ENCODE measurements around the gene WIPI1. TPM values are rescaled to one million over a fixed set of nuclear protein-coding genes. Genes with fewer than 3 reads are reported as not detected.

WIPI1 gene
- total and polyA plus RNA-seq, 10 of the 15 experiments (the other 5 are each of a cell fraction or from before 2014, with no cell fraction given) = 6.5 to 44.5 (median 26.2) TPM

DNA sequence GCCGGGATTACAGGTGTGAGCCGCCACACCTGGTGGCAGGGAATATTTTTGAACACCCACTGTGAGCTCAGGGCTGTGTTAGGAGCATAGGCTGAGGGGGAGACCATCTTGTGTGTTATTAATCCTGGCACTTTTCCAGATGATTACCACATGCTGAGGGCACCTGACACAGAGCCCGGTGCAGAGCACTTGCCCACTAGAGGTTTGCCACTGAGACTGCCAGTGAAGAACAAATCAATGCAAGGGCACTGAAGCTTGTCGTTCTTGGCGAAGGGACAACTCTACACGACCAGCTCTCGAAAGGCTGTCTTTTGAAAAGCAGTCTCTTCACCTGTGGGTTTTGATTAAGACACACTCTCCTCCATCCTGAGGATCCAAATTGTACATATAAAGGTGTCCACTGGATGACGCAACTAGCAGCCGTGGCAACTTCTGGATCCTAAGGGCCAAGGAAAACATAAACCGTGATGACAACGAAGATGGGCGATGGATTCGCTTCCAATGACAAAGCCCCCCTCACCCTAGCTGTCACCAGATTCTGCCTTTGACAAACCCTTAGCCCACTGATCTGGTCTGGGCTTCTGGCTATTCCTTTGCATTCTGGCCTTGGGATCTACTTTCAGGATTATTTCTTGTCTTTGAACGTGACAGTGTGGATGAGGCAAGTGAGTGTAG, 28.7 kb downstream of the WIPI1 start:
- H3K36me3 ChIP-seq (ENCODE audit: control insufficient read depth in 2 of 2, insufficient read depth in 2 of 2, low read length in 1 of 2) = peaks cover 5 to 12% of the 10 kb centered on the region in 2 experiments; a peak in 3 of 4 replicates
- H3K27ac ChIP-seq (ENCODE audit: control insufficient read depth, insufficient read depth) = no peak overlapping the region
- no peak overlapping the region for H3K4me2 ChIP-seq (ENCODE audit: control insufficient read depth, insufficient read depth)
- in situ Hi-C loops (cut with MboI) = no loop called here
- TF ChIP-seq TAF1 (IDR thresholded peaks at IDR 0.05; ENCODE audit: borderline replicate concordance, low read depth, low read length) (no peak), CBX5 (IDR thresholded peaks at IDR 0.05; ENCODE audit: low read depth) (no peak), NFYA (IDR thresholded peaks at IDR 0.05; ENCODE audit: borderline replicate concordance, low read depth, low read length) (no peak), NFYB (IDR thresholded peaks at IDR 0.05; ENCODE audit: insufficient read depth, low read depth, low read length) (no peak), SREBF1 (IDR thresholded peaks at IDR 0.05; ENCODE audit: low read length) (no peak), IKZF1 (conservative IDR thresholded peaks at IDR 0.05) (no peak)
- SMC1A ChIA-PET (ENCODE audit: uncharacterized antibody, unreplicated experiment) = no interaction called here
- no peak overlapping the region for H2AFZ ChIP-seq (ENCODE audit: control insufficient read depth, low read depth, low read length)
- H3K9me3 ChIP-seq (replicated peaks; ENCODE audit: control insufficient read depth, insufficient read depth, low read length) = no peaks in the 10 kb centered on the region
- intact Hi-C loops (cut with micrococcal nuclease; ENCODE audit: unreplicated experiment) = no loop called here
- ATAC-seq = no peak
- DNase-seq (ENCODE audit: low read depth, low spot score) = no peak
- H3K9ac ChIP-seq (ENCODE audit: control insufficient read depth, insufficient read depth, low read length) = no peak overlapping the region
- CTCF ChIA-PET = interaction anchor here (1.3 to 1.8 kb wide), 2 partner anchors 165 to 256 kb away, joined by 3 read pairs; no protein-coding TSS in a partner anchor
- H3K4me3 ChIP-seq = no peak overlapping the region
- H3K79me2 ChIP-seq (ENCODE audit: control insufficient read depth, insufficient read depth, low read length) = no peaks in the 10 kb centered on the region
- FAIRE-seq = no peak
- BruUV-seq (replicated peaks) = TSS peak; percentile 36
- H4K20me1 ChIP-seq (ENCODE audit: control insufficient read depth, insufficient read depth) = no peaks in the 10 kb centered on the region
- no peaks in the 10 kb centered on the region for H3K4me1 ChIP-seq (ENCODE audit: control insufficient read depth, insufficient read depth, low read length)
- RAD21 ChIA-PET (ENCODE audit: unreplicated experiment) = interaction anchor here (1.6 kb wide), 1 partner anchor 30 kb away, joined by 4 read pairs; no protein-coding TSS in a partner anchor
- POLR2A ChIA-PET = no interaction called here
- H3K27me3 ChIP-seq (replicated peaks in 1 of 2; ENCODE audit: control insufficient read depth in 2 of 2, insufficient read depth in 2 of 2, low read length in 1 of 2) = no peaks in the 10 kb centered on the region
- WGBS (ENCODE audit: insufficient coverage, insufficient replicate concordance, low lambda C conversion rate, missing lambda C conversion rate) = 94% methylated on average over 14 of the region's 14 CpGs

DNA sequence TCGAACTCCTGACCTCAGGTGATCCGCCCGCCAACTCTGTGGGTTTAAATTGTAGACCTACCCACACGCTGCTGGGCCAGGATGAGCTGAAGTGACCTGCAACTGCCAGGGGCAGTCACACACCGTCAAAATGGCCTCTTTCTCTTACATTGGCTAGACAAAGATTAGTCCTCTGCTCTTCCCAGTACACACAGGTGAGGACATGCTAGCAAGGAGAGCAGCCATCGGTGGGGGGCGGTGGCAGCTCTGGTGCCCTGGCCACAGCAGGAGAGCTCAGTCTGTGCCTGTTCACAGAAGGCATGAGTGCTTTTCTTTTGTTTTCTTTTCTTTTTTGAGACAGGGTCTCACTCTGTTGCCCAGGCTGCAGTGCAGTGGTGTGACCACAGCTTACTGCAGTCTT, 29.7 kb downstream of the WIPI1 start:
- ChIA-PET SMC1A (ENCODE audit: uncharacterized antibody, unreplicated experiment) (no interaction called here), POLR2A (interaction anchor here (0.6 kb wide), 1 partner anchor 39 kb away, joined by 3 read pairs; no protein-coding TSS in a partner anchor), RAD21 (ENCODE audit: unreplicated experiment) (interaction anchor here (1.6 kb wide), 1 partner anchor 29 kb away, joined by 4 read pairs; no protein-coding TSS in a partner anchor), CTCF (interaction anchor here (0.8 to 3.1 kb wide), 3 partner anchors 9 to 255 kb away, joined by 3 to 11 read pairs (median 3); no protein-coding TSS in a partner anchor)
- Histone ChIP-seq H3K27ac (ENCODE audit: control insufficient read depth, insufficient read depth) (no peak overlapping the region), H3K4me2 (ENCODE audit: control insufficient read depth, insufficient read depth) (no peak overlapping the region), H3K27me3 (replicated peaks in 1 of 2; ENCODE audit: control insufficient read depth in 2 of 2, insufficient read depth in 2 of 2, low read length in 1 of 2) (no peaks in the 10 kb centered on the region), H4K20me1 (ENCODE audit: control insufficient read depth, insufficient read depth) (no peaks in the 10 kb centered on the region), H3K9ac (ENCODE audit: control insufficient read depth, insufficient read depth, low read length) (no peak overlapping the region), H3K79me2 (ENCODE audit: control insufficient read depth, insufficient read depth, low read length) (no peaks in the 10 kb centered on the region), H3K9me3 (replicated peaks; ENCODE audit: control insufficient read depth, insufficient read depth, low read length) (no peaks in the 10 kb centered on the region), H3K4me3 (no peak overlapping the region), H3K4me1 (ENCODE audit: control insufficient read depth, insufficient read depth, low read length) (no peaks in the 10 kb centered on the region), H3K36me3 (ENCODE audit: control insufficient read depth in 2 of 2, insufficient read depth in 2 of 2, low read length in 1 of 2) (peaks cover 5 to 12% of the 10 kb centered on the region in 2 experiments; a peak in 3 of 4 replicates), H2AFZ (ENCODE audit: control insufficient read depth, low read depth, low read length) (no peak overlapping the region)
- intact Hi-C loops (cut with micrococcal nuclease; ENCODE audit: unreplicated experiment) = no loop called here
- no peak for TF ChIP-seq ZSCAN29 (IDR thresholded peaks at IDR 0.05)
- TF ChIP-seq STAT3 (IDR thresholded peaks at IDR 0.05; ENCODE audit: low read depth, low read length) = no peak
- TF ChIP-seq TCF12 (IDR thresholded peaks at IDR 0.05; ENCODE audit: low read depth, low read length) = no peak
- no peak for TF ChIP-seq TARDBP (IDR thresholded peaks at IDR 0.05; ENCODE audit: borderline replicate concordance)
- TF ChIP-seq ZZZ3 (IDR thresholded peaks at IDR 0.05; ENCODE audit: control insufficient read depth, insufficient read length, low read depth) = no peak
- TF ChIP-seq YY1 (IDR thresholded peaks at IDR 0.05; ENCODE audit: low read depth, low read length) = no peak
- DNase-seq (ENCODE audit: low read depth, low spot score) (no peak), ATAC-seq (no peak), FAIRE-seq (no peak)
- WGBS (ENCODE audit: insufficient coverage, insufficient replicate concordance, low lambda C conversion rate, missing lambda C conversion rate) = 94% methylated on average over 7 of the region's 7 CpGs
- in situ Hi-C loops (cut with MboI) = no loop called here
- no TSS peak for BruUV-seq (replicated peaks)
